Upper lobe of right lung (tissue), 1 donor: ENCODE measurements around the gene HIF3A. TPM values are rescaled to one million over a fixed set of nuclear protein-coding genes. Genes with fewer than 3 reads are reported as not detected.
"Not testable (repeated sequence)": the region's sequence is repeated elsewhere in the genome, so short reads cannot be mapped to it uniquely, and the experiment has no call there.

Source experiments
- ATAC-seq: fragments of 200-7000 bp; cut with Tn5 transposase; one replicate; pipeline ENCODE4 v1.9.1; 2020; ENCODE audit warnings: mild to moderate bottlenecking, moderate library complexity
- DNase-seq: peaks from one replicate; pipeline ENCODE4 v3.0.0-alpha.2; 2020
- H3K27ac ChIP-seq: fragments of 200-600 bp; one replicate; pipeline ENCODE4 v1.8.0; 2022
- H3K27me3 ChIP-seq: fragments of 200-600 bp; one replicate; pipeline ENCODE4 v1.8.0; 2022; ENCODE audit warnings: mild to moderate bottlenecking
- H3K36me3 ChIP-seq: fragments of 200-600 bp; one replicate; pipeline ENCODE4 v1.8.0; 2022
- H3K4me1 ChIP-seq: fragments of 200-600 bp; one replicate; pipeline ENCODE4 v1.8.0; 2022
- H3K4me3 ChIP-seq: fragments of 200-600 bp; one replicate; pipeline ENCODE4 v1.8.0; 2022; ENCODE audit warnings: mild to moderate bottlenecking
- H3K9me3 ChIP-seq: fragments of 200-600 bp; one replicate; pipeline ENCODE4 v1.8.0; 2022
- intact Hi-C: fragments of 100-400 bp; cut with DNase I; formaldehyde crosslinking; loops from one replicate; pipeline ENCODE4 v1.11.0; 2022
- total RNA-seq: library from RNA; stranded (reverse); fragmentation: NEBNext Ultra II Directional; extraction: Animal tissue kit (Norgen Biotek cat#: 25700); gene quantifications from one replicate; pipeline ENCODE4 v1.2.1, GENCODE V29; 2021
- TF ChIP-seq, protein P1 (sequence below): fragments of 200-600 bp; IDR thresholded peaks from one replicate; pipeline ENCODE4 v1.8.0; 2022; ENCODE audit warnings: antibody characterized with exemption
- donor health status: DM: no; HTN: yes; CAD: no; lungs with severe emphysema.

HIF3A gene
- total RNA-seq, 1 donor from 2014 or later, result 63.1 TPM

- H3K9me3 ChIP-seq, result no peaks in the 10 kb centered on the region
- H3K27me3 ChIP-seq, result no peaks in the 10 kb centered on the region
- DNase-seq (no peak), ATAC-seq (no peak)
- H3K4me3 ChIP-seq, result no peak overlapping the region
- intact Hi-C loops, result no loop called here
- no peak overlapping the region for H3K27ac ChIP-seq
- TF ChIP-seq, protein P1, sequence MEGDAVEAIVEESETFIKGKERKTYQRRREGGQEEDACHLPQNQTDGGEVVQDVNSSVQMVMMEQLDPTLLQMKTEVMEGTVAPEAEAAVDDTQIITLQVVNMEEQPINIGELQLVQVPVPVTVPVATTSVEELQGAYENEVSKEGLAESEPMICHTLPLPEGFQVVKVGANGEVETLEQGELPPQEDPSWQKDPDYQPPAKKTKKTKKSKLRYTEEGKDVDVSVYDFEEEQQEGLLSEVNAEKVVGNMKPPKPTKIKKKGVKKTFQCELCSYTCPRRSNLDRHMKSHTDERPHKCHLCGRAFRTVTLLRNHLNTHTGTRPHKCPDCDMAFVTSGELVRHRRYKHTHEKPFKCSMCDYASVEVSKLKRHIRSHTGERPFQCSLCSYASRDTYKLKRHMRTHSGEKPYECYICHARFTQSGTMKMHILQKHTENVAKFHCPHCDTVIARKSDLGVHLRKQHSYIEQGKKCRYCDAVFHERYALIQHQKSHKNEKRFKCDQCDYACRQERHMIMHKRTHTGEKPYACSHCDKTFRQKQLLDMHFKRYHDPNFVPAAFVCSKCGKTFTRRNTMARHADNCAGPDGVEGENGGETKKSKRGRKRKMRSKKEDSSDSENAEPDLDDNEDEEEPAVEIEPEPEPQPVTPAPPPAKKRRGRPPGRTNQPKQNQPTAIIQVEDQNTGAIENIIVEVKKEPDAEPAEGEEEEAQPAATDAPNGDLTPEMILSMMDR, result no peak
- H3K36me3 ChIP-seq, result peaks cover 54% of the 10 kb centered on the region
- H3K4me1 ChIP-seq, result peaks cover 17% of the 10 kb centered on the region
These were observed 9.7 kb downstream of the HIF3A start for GRCh38 chr19:46306501-46306900.

- Histone ChIP-seq H3K4me1 (peaks cover 3% of the 10 kb centered on the region), H3K27ac (no peak overlapping the region), H3K36me3 (peaks cover 57% of the 10 kb centered on the region), H3K27me3 (no peaks in the 10 kb centered on the region), H3K9me3 (no peaks in the 10 kb centered on the region), H3K4me3 (no peak overlapping the region)
- TF ChIP-seq, protein P1, result no peak
- ATAC-seq, result no peak
- intact Hi-C loops, result no loop called here
- no peak for DNase-seq
These were observed 11.7 kb downstream of the HIF3A start for GRCh38 chr19:46308510-46308909.

DNA sequence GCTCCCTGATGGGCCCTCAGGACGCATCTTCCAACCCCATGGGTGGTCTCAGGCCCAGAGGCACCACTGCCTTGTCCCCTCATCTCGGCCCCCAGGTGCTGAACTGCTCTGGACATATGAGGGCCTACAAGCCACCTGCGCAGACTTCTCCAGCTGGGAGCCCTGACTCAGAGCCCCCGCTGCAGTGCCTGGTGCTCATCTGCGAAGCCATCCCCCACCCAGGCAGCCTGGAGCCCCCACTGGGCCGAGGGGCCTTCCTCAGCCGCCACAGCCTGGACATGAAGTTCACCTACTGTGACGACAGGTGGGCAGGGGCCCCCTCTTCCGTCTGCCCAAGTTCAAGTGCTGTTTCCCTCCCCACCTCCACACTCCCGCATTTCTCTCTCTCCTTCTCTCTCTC, 12.2 kb downstream of the HIF3A start:
- ATAC-seq, result no peak
- H3K27me3 ChIP-seq, result no peaks in the 10 kb centered on the region
- no peaks in the 10 kb centered on the region for H3K9me3 ChIP-seq
- H3K4me3 ChIP-seq, result no peak overlapping the region
- no peak overlapping the region for H3K27ac ChIP-seq
- H3K36me3 ChIP-seq, result peaks cover 57% of the 10 kb centered on the region
- TF ChIP-seq, protein P1, result no peak
- intact Hi-C loops, result no loop called here
- no peak for DNase-seq
- no peaks in the 10 kb centered on the region for H3K4me1 ChIP-seq

DNA sequence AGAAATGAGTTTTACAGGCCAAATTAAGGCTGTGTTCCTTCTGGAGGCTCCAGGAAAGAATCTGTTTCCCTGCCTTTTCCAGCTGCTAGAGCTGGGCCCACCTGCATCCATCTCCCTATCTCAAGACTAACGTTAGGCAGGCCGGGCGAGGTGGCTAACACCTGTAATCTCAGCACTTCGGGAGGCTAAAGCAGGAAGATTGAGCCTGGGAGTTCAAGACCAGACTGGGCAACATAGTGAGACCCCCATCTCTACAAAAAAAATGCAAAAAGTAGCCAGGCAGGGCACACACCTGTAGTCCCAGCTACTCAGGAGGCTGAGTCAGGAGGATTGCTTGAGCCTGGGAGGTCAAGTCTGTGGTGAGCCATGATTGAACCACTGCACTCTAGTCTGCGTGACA, 14.6 kb downstream of the HIF3A start:
- no peaks in the 10 kb centered on the region for H3K4me1 ChIP-seq
- ATAC-seq (no peak), DNase-seq (no peak)
- intact Hi-C loops, result no loop called here
- H3K9me3 ChIP-seq, result no peaks in the 10 kb centered on the region
- TF ChIP-seq, protein P1, result no peak
- H3K27ac ChIP-seq, result no peak overlapping the region
- H3K36me3 ChIP-seq, result peaks cover 41% of the 10 kb centered on the region
- H3K4me3 ChIP-seq, result no peak overlapping the region
- H3K27me3 ChIP-seq, result no peaks in the 10 kb centered on the region

DNA sequence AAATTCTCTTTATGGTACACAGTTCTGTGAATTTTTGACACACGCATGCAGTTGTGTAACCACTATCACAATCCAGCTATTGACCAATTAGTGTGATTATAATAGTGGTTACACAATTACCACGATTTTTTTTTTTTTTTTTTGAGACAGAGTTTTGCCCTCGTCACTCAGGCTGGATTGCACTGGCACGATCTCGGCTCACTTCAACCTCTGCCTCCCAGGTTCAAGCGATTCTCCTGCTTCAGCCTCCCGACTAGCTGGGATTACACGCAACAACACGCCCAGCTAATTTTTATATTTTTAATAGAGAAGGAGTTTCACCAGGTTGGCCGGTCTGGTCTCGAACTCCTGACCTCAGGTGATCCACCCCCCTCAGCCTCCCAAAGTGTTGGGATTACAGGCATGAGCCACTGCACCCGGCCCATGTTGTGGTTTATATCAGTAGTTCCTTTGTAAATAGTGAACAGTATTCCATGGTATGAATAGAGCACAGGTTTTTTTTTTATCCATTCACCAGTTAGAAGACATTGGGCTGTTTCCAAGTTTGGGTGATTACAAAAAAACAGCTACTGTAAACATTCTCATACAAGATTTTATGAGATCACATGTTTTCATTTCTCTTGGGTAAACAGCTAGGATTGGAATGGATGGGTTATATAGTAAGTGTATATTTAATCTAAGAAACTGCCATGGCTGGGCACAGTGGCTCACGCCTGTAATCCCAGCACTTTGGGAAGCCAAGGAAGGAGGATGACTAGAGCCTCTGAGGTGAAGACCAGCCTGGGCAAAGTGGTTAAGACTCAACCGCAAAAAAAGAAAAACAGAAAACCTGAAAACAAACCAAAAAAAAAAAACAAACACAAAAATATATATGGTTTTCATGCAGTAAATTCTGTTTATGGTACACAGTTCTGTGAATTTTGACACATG, 17.0 kb downstream of the HIF3A start:
- DNase-seq, H3K27me3 ChIP-seq, H3K27ac ChIP-seq, H3K4me3 ChIP-seq, ATAC-seq, H3K9me3 ChIP-seq, intact Hi-C loops, H3K4me1 ChIP-seq: not testable (repeated sequence)
- H3K36me3 ChIP-seq, result peaks cover 45% of the 10 kb centered on the region

- DNase-seq, result no peak
- intact Hi-C loops, result no loop called here
- ATAC-seq, result no peak
- TF ChIP-seq, protein P1, result no peak
- Histone ChIP-seq H3K36me3 (peaks cover 49% of the 10 kb centered on the region), H3K4me1 (no peaks in the 10 kb centered on the region), H3K27me3 (no peaks in the 10 kb centered on the region), H3K27ac (no peak overlapping the region), H3K9me3 (no peaks in the 10 kb centered on the region), H3K4me3 (no peak overlapping the region)
These were observed 20.5 kb downstream of the HIF3A start for GRCh38 chr19:46317339-46317738.
